ENCODE measurements around the gene BCL7C. TPM values are rescaled to one million over a fixed set of nuclear protein-coding genes. Genes with fewer than 3 reads are reported as not detected.
A peak's percentile ranks its signal among the peaks of the same experiment; 100 is the strongest.

Gene BCL7C
- total RNA-seq, 4 donors from 2014 or later: 39.2 to 48.7 (median 42.0) TPM

DNA sequence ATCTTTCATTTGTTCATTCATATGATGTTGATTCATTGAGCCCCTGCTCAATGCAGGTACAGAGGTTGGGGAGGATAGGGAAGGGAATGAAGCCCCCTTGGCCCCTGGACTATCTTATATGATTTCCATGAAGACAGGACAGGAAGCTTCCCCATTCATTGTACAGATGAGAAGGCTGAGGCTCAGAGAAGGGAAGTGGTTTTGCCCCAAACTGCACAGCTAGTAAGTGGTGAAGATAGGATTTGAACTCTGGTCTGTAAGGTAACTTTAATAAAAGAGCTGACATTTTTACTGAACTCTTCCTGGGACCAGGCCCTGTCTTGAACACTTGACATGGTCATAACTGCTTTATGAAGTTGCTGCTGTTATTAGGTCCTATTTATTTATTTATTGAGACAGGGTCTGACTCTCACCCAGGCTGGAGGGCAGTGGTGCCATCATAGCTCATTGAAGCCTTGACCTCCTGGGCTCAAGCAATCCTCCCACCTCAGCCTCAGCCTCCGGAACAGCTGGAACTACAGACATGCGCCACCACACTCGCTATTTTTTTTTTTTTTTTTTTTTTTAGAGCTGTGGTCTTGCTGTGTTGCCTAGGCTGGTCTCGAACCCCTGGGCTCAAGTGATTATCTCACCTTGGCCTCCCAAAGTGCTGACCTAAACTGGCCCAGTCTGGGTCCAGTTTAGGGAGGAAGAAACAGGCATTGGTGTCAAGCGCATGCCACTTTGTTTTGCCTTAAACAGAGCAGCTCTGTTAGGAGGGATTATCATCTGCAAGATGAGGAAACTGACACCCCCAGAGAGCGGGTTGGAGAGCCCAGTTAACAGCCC lies 7.5 kb upstream of the BCL7C start:
- ATAC-seq: no peak
- no peaks in the 10 kb centered on the region for H3K27me3 ChIP-seq
- no peak for TF ChIP-seq POLR2AphosphoS5 (IDR thresholded peaks at IDR 0.05)
- TF ChIP-seq POLR2A (IDR thresholded peaks at IDR 0.05): no peak
- TF ChIP-seq EP300 (IDR thresholded peaks at IDR 0.05): no peak
- TF ChIP-seq CTCF (IDR thresholded peaks at IDR 0.05): no peak
- H3K4me1 ChIP-seq: peaks cover 0 to 44% (median 17%) of the 10 kb centered on the region in 3 donors
- WGBS, 2 donors (ENCODE audit: low coverage in 1 of 2): 43 to 44% methylated on average over 3 to 4 of the region's 6 CpGs
- peak overlapping the region; percentile 46 to 65 for H3K4me3 ChIP-seq
- H3K27ac ChIP-seq: peak overlapping the region; percentile 71 to 94 (median 92)
- H3K36me3 ChIP-seq: peaks cover 0 to 7% of the 10 kb centered on the region in 2 donors
- no peaks in the 10 kb centered on the region for H3K9me3 ChIP-seq

GRCh38 chr16:30900588-30900987 lies 6.7 kb upstream of the BCL7C start:
- 90 to 99% methylated on average over 2 to 5 of the region's 5 CpGs for WGBS, 2 donors (ENCODE audit: low coverage in 1 of 2)
- H3K4me1 ChIP-seq: peaks cover 0 to 50% (median 22%) of the 10 kb centered on the region in 3 donors

DNA sequence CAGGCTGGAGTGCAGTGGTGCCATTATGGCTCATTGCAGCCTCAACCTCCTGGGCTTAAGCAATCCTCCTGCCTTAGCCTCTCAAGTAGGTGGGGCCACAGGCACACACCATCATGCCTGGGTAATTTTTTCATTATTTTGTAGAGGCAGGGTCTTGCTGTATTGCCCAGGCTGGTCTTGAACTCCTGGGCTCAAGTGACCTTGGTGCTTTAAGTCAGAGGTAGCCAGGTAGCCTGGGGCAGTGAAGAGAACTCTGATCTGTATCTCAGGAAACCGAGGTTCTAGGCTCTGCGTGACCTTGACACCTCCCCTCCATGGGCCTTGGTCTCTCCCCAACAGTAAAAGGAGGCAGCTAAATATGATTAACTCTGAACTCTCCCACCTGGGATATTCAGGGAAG lies 5.9 kb upstream of the BCL7C start:
- WGBS, 2 donors (ENCODE audit: low coverage in 1 of 2): 70% methylated on average over 2 of the region's 2 CpGs; no CpG with 5 or more reads in 1 of the 2 donors
- Histone ChIP-seq H3K4me1 (peaks cover 0 to 58% (median 26%) of the 10 kb centered on the region in 3 donors), H3K27ac (no peak overlapping the region), H3K4me3 (no peak overlapping the region), H3K27me3 (no peaks in the 10 kb centered on the region), H3K9me3 (no peaks in the 10 kb centered on the region), H3K36me3 (peaks cover 0 to 7% of the 10 kb centered on the region in 2 donors)
- no peak for ATAC-seq
- TF ChIP-seq EP300 (IDR thresholded peaks at IDR 0.05) (no peak), CTCF (IDR thresholded peaks at IDR 0.05) (no peak), POLR2AphosphoS5 (IDR thresholded peaks at IDR 0.05) (no peak), POLR2A (IDR thresholded peaks at IDR 0.05) (no peak)

More at GRCh38 chr16:30900588-30900987, 6.7 kb upstream of the BCL7C start:
- no peaks in the 10 kb centered on the region for H3K9me3 ChIP-seq
- H3K36me3 ChIP-seq: peaks cover 0 to 7% of the 10 kb centered on the region in 2 donors
- no peak overlapping the region for H3K4me3 ChIP-seq
- no peaks in the 10 kb centered on the region for H3K27me3 ChIP-seq
- H3K27ac ChIP-seq: no peak overlapping the region
- ATAC-seq: no peak
- no peak for TF ChIP-seq POLR2AphosphoS5 (IDR thresholded peaks at IDR 0.05)
- TF ChIP-seq POLR2A (IDR thresholded peaks at IDR 0.05): no peak
- TF ChIP-seq EP300 (IDR thresholded peaks at IDR 0.05): no peak
- no peak for TF ChIP-seq CTCF (IDR thresholded peaks at IDR 0.05)

- peak overlapping the region; percentile 65 to 73 for H3K4me3 ChIP-seq
- TF ChIP-seq CTCF (IDR thresholded peaks at IDR 0.05) (no peak), EP300 (IDR thresholded peaks at IDR 0.05) (no peak), POLR2A (IDR thresholded peaks at IDR 0.05) (no peak), POLR2AphosphoS5 (IDR thresholded peaks at IDR 0.05) (peak; percentile 75)
- H3K27me3 ChIP-seq: no peaks in the 10 kb centered on the region
- peak overlapping the region; percentile 97 to 100 (median 98) for H3K27ac ChIP-seq
- H3K4me1 ChIP-seq: peaks cover 0 to 57% (median 36%) of the 10 kb centered on the region in 3 donors
- 24 to 40% methylated on average over 7 to 18 of the region's 31 CpGs for WGBS, 2 donors (ENCODE audit: low coverage in 1 of 2)
- no peaks in the 10 kb centered on the region for H3K9me3 ChIP-seq
- peak; percentile 72 for ATAC-seq
- peaks cover 0 to 12% of the 10 kb centered on the region in 2 donors for H3K36me3 ChIP-seq
Measured at GRCh38 chr16:30896889-30897733, 3.2 kb upstream of the BCL7C start.
